Parathyroid adenoma (tissue), 2 donors: ENCODE results near the gene KCNC2.

Source experiments
- H2AFZ ChIP-seq: fragments of 300-600 bp; sonication (generic); one replicate; pipeline ENCODE4 v1.7.0; 2017; ENCODE audit warnings: antibody characterized with exemption, mild to moderate bottlenecking
- H3K27ac ChIP-seq: fragments of 300-600 bp; sonication (generic); one replicate; pipeline ENCODE4 v1.7.0; 2017
- H3K27me3 ChIP-seq: fragments of 300-600 bp; sonication (generic); one replicate; pipeline ENCODE4 v1.7.0; 2017; ENCODE audit warnings: low read length; ENCODE audit not compliant: control insufficient read depth, insufficient read depth
- H3K36me3 ChIP-seq: fragments of 300-600 bp; sonication (generic); one replicate; pipeline ENCODE4 v1.7.0; 2017; ENCODE audit warnings: low read length; ENCODE audit not compliant: control insufficient read depth, insufficient read depth
- H3K4me1 ChIP-seq: fragments of 300-600 bp; sonication (generic); one replicate; pipeline ENCODE4 v1.7.0; 2017; ENCODE audit warnings: control low read depth
- H3K4me2 ChIP-seq: fragments of 300-600 bp; sonication (generic); one replicate; pipeline ENCODE4 v1.7.0; 2017; ENCODE audit warnings: low read length
- H3K4me3 ChIP-seq: fragments of 300-600 bp; sonication (generic); one replicate; pipeline ENCODE4 v1.7.0; 2017; ENCODE audit warnings: low read depth, low read length
- H3K79me2 ChIP-seq: fragments of 300-600 bp; sonication (generic); one replicate; pipeline ENCODE4 v1.7.0; 2017; ENCODE audit warnings: control low read depth
- H3K9ac ChIP-seq: fragments of 300-600 bp; sonication (generic); one replicate; pipeline ENCODE4 v1.7.0; 2017; ENCODE audit warnings: mild to moderate bottlenecking
- H3K9me3 ChIP-seq: fragments of 300-600 bp; sonication (generic); one replicate; pipeline ENCODE4 v1.7.0; 2017; ENCODE audit warnings: low read length; ENCODE audit not compliant: control insufficient read depth
- CTCF ChIP-seq: fragments of 300-600 bp; sonication (generic); IDR thresholded peaks from one replicate; pipeline ENCODE4 v1.7.0; 2017; ENCODE audit warnings: antibody characterized with exemption, mild to moderate bottlenecking
- donor health status: primary hyperparathyroidism.

KCNC2 gene

DNA sequence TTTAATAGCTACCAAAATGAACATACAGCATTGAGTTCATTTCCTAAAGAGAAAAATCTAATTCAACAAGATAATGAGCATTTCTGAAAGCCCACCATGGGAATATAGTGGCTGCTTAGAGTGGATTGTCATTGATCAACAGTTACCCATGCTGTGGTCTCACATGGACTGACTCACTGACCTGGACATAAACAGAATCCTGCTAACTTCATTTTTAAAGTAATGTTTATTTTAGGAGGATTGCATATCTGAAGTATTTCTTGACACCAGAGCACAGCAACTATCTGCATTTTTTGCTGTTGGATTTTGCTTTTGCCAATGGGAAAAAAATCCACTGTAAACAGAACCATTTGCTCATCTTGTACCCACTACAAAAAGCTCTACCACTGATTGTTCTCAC lies 71.7 kb downstream of the KCNC2 start:
- H3K9ac ChIP-seq: no peak overlapping the region
- no peak overlapping the region for H3K4me3 ChIP-seq
- H2AFZ ChIP-seq: no peak overlapping the region
- no peaks in the 10 kb centered on the region for H3K4me1 ChIP-seq
- no peak overlapping the region for H3K4me2 ChIP-seq
- H3K9me3 ChIP-seq: no peaks in the 10 kb centered on the region
- no peaks in the 10 kb centered on the region for H3K79me2 ChIP-seq
- H3K27ac ChIP-seq: no peak overlapping the region
- no peaks in the 10 kb centered on the region for H3K36me3 ChIP-seq
- no peaks in the 10 kb centered on the region for H3K27me3 ChIP-seq
- TF ChIP-seq CTCF: no peak

GRCh38 chr12:75135026-75135425 lies 74.6 kb downstream of the KCNC2 start:
- H3K4me2 ChIP-seq: no peak overlapping the region
- H3K9ac ChIP-seq: no peak overlapping the region
- no peaks in the 10 kb centered on the region for H3K27me3 ChIP-seq
- H2AFZ ChIP-seq: no peak overlapping the region
- H3K9me3 ChIP-seq: no peaks in the 10 kb centered on the region
- H3K4me3 ChIP-seq: no peak overlapping the region
- TF ChIP-seq CTCF: no peak
- H3K27ac ChIP-seq: no peak overlapping the region
- no peaks in the 10 kb centered on the region for H3K79me2 ChIP-seq
- H3K36me3 ChIP-seq: no peaks in the 10 kb centered on the region
- H3K4me1 ChIP-seq: no peaks in the 10 kb centered on the region

GRCh38 chr12:75130811-75131210 lies 78.8 kb downstream of the KCNC2 start:
- no peak overlapping the region for H2AFZ ChIP-seq
- no peaks in the 10 kb centered on the region for H3K9me3 ChIP-seq
- H3K79me2 ChIP-seq: no peaks in the 10 kb centered on the region
- TF ChIP-seq CTCF: no peak
- H3K27ac ChIP-seq: no peak overlapping the region
- H3K4me3 ChIP-seq: no peak overlapping the region
- no peak overlapping the region for H3K4me2 ChIP-seq
- no peak overlapping the region for H3K9ac ChIP-seq
- H3K27me3 ChIP-seq: no peaks in the 10 kb centered on the region
- H3K4me1 ChIP-seq: no peaks in the 10 kb centered on the region
- no peaks in the 10 kb centered on the region for H3K36me3 ChIP-seq

- Histone ChIP-seq H3K9me3 (no peaks in the 10 kb centered on the region), H3K79me2 (no peaks in the 10 kb centered on the region), H2AFZ (no peak overlapping the region), H3K27ac (no peak overlapping the region), H3K4me1 (no peaks in the 10 kb centered on the region), H3K27me3 (no peaks in the 10 kb centered on the region), H3K36me3 (no peaks in the 10 kb centered on the region), H3K9ac (no peak overlapping the region), H3K4me3 (no peak overlapping the region), H3K4me2 (no peak overlapping the region)
- no peak for TF ChIP-seq CTCF
Measured at GRCh38 chr12:75129275-75129674, 80.4 kb downstream of the KCNC2 start.

DNA sequence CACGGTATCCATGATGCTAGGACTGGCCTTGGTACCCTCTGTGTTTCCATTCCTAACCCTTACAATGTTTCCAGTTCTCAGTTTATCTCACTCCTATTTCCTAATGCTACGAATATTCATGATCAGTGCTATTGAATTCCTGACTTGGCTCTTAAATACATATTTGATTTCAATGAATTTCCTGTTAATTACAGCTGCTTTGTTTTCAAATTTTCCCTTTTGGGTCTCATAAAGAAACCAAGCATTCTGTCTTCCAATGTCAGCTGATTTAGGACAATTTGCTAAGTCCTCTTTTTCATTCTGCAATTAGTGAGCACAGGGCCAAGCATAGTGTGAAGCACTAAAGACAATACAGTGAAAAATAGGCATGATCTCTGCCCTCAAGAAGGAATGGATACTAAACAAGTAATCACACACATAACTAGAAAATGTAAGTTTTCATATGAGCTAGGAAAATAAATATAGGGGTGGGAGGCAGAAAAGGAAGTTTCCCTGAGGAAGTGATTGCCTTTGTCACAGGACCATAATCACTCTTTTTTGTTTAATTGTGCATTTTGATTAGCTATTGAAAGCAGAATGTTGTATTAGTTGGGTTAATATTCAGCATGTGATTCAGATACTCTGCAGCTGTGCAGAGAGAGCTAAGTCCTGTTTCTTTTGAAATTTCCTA lies 88.5 kb downstream of the KCNC2 start:
- no peak overlapping the region for H3K4me2 ChIP-seq
- no peak overlapping the region for H3K9ac ChIP-seq
- H3K27me3 ChIP-seq: no peaks in the 10 kb centered on the region
- H3K36me3 ChIP-seq: no peaks in the 10 kb centered on the region
- no peak overlapping the region for H3K27ac ChIP-seq
- TF ChIP-seq CTCF: no peak
- H2AFZ ChIP-seq: no peak overlapping the region
- H3K9me3 ChIP-seq: no peaks in the 10 kb centered on the region
- no peaks in the 10 kb centered on the region for H3K79me2 ChIP-seq
- H3K4me3 ChIP-seq: no peak overlapping the region
- no peaks in the 10 kb centered on the region for H3K4me1 ChIP-seq
